Activated CD4-positive, alpha-beta T cell treated with anti-CD3 and anti-CD28 coated beads, Interleukin-2, amount 50 U/mL, for 24 hours (primary cell): ENCODE data around the gene ADM2.

Experiments
- DNase-seq, 2 donors: peaks; one replicate each; pipeline ENCODE4 v3.0.0-alpha.2; 2020; ENCODE audit warnings: low read depth in 1 of 2, low spot score in 1 of 2

The ADM2 gene

DNA sequence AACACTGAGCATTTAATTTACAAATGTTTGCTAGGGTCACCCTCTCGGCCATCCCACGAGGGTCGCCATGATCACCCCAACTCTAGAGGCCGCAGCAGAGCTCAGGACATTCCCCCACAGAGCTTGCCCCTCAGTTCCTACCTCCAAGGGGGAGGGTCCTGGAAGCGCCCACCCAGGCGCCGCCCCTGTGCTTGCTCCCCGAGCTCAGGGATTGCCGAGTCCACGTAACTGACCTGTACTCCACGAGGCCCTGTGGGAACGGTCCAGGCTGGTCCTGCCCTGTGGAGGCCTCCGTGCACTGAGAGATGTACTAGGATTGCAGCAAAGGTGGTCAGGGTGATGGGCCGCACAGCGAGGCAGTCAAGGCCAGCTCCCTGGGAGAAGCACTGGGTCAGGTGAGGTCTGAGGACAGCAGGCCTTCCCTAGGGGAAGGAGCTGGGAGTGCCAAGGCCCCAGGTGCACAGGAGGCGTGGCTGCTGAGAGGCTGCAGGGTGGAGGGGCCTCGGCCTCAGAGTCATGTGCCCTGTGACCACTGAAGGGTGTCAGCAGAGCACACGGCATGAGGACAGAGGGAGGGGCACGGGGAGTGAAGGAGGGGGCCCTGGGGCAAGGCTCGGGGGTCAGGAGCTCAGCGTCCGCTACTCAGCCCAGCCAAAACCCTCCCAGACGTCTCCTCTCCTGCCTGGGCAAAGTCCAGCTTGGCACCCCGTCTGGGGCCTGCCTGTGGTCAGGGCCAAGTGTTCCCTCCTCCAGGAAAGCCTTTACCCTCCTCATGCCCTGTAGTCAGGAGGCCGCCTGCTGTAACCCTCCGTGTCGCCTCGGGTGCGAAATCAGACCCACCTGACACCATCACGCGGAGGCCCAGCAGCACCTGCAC, 2.9 kb downstream of the ADM2 start:
- no peak for DNase-seq

DNA sequence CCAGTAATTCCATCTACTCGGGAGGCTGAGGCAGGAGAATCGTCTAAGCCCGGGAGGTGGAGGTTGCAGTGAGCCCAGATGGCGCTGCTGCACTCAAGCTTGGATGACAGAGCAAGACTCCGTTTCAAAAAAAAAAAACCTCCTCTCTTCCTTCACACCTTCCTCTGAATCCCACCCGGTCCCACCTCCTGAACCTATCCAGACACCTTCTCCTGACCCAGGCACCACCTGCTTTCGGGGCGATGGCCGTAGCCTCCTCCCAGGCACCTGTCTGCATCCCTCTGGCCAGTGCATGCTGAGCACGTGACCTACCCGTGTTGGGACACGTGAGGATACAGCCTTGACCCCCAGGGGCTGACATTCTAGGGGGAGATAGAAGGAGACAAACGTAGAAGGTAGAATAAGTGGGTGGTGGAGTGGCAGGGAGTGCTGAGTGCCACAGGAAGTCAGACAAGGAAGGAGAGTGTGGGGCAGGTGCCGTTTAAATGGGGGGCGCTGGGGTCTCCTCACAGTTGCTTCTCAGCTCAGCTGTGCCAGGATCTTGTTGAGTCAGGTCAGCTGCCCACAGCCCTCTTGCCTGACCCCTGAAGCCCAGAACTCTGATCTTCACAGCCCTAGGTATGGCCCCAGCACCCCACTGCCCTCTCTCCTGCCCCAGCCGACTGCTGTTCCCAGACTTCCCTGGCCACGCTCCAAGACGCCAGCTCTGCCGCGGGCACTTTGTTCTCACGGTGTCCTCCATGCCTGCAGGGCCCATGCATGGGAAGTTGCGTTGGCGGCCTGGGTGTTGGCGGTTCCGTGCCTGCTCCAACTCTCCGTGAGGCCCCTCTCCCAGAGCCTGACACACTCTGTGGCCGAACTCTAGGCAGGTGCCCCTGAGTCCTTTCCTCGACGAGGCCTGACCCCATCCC, 4.1 kb downstream of the ADM2 start:
- no peak for DNase-seq

DNA sequence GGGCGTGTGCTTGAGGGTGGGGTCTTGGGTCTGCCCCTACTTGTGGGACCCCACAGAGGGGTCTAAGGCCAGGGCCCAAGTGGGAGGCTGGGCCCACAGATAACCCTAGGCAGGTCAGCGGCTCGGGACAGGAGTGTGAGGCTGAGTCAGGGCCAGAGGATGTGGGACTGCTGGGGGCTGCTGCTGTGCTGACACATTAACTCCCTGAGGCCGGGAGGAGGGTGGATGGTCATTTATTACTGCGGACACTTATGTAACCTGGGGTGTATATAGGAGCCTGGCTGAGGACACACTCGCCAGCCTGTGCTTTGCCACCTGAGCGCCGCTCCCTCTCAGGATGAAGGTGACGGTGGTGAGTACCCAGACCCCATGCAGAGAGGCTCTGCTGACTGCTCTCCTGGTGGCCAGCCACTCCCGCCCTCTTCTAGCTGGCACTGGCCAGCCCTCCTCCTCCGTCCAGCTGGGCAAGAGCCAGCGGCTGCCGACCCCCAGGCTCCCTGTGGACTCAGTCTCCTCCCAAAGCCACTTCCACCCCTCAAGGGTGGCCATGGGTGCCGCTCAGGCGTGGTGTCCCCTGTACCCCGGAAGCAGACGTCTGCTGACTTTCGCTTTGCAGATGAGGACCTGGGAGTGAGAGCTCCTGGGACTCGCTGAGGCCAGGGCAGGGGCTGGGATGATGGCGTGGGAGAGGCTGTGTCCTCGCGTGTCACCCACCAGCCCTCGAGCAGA, 5.4 kb downstream of the ADM2 start, which contains the start of gene MIOX:
TSS of gene MIOX (plus strand) at position 299 of the 729 bp plus-strand sequence. CDS start at position 338, 39 bp downstream.
- DNase-seq = no peak

DNA sequence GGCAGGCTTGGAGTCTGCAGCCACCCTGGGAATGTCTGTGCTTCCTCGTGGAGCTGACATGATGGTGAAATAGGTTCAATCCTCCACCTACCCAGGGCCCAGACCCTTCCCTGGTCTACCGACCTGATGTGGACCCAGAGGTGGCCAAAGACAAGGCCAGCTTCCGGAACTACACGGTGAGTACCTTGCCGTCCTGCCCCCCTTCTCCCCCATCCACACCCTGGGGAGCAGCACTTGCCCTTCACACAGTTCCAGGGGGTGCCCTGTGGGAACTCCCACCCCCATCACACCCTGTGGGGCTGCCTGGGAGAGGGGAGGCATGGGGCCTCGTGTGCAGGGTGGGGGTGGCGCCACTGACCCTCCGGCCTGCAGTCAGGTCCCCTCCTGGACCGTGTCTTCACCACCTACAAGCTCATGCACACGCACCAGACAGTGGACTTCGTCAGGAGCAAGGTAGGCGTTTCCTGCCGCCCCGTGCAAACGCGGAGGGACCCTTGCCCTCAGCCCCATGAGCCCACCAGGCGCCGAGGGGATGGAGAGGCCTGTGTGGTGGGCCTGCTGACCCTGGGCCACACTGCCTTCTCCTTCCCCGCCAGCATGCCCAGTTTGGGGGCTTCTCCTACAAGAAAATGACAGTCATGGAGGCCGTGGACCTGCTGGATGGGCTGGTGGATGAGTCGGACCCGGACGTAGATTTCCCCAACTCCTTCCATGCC, 6.1 kb downstream of the ADM2 start:
- DNase-seq = no peak

DNA sequence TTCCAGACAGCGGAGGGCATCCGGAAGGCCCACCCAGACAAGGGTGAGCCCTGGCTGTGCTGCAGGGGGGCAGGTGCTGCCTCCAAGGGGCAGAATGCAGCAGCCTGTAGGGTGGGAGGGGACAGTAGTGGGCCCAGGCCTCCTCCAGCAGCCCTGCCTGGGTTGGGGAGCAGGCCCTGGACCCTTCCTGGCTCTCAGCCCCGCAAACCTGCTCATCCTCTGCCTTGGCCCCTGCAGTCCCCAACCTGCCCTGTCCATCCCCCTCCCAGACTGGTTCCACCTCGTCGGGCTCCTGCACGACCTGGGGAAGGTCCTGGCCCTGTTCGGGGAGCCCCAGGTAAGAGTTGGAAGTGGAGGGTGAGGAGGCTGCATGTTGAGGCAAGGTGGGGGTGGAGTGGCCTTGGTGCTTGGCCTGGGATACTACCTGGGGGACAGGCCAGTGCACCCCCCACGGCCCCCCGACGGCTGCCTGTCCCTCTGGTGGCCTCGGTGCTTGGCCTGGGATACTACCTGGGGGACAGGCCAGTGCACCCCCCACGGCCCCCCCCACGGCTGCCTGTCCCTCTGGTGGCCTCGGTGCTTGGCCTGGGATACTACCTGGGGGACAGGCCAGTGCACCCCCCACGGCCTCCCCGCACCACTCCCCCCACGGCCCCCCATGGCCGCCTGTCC, 6.8 kb downstream of the ADM2 start:
- no peak for DNase-seq

DNA sequence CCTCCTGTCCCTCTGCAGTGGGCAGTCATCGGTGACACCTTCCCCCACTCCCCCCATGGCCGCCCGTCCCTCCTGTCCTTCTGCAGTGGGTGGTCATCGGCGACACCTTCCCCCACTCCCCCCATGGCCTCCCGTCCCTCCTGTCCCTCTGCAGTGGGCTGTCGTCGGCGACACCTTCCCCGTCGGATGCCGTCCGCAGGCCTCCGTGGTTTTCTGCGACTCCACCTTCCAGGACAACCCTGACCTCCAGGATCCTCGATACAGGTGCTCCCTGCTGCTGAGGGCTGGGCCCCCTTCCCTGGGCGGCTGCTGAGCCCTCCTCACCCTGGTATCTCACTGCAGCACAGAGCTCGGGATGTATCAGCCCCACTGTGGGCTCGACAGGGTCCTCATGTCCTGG, 7.5 kb downstream of the ADM2 start:
- no peak for DNase-seq

DNA sequence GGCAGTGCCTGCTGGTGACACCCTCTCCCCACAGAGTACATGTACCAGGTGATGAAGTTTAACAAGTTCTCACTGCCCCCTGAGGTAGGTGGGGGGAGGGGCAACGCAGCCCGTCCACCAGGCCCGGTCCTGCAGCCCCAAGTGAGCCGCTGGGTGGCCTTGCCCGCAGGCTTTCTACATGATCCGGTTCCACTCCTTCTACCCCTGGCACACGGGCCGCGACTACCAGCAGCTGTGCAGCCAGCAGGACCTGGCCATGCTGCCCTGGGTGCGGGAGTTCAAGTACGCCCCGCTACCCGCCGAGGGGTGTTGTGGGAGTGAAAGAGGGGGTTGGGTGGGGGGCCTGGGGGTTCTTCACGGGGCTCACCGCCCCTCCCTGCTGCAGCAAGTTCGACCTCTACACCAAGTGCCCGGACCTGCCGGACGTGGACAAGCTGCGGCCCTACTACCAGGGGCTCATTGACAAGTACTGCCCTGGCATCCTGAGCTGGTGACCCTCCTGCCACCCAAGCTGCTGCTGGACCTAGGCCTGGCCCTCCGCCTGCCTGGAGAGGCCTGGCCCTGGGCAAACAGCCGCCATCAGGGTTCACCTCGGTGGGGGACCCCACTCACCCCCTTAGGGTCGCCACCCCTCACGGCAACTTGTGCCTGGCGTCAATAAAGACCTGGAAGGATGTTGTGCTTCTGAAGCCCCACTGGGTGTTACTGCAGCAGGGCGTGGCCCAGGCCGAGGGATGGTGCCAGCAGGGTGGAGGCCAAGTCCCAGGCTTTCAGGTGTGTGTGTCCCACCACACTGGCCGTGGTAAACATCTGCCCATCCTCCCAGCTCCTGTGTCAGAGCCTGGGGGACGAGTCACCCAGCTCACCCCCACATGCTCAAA, 8.3 kb downstream of the ADM2 start:
- DNase-seq = no peak

DNA sequence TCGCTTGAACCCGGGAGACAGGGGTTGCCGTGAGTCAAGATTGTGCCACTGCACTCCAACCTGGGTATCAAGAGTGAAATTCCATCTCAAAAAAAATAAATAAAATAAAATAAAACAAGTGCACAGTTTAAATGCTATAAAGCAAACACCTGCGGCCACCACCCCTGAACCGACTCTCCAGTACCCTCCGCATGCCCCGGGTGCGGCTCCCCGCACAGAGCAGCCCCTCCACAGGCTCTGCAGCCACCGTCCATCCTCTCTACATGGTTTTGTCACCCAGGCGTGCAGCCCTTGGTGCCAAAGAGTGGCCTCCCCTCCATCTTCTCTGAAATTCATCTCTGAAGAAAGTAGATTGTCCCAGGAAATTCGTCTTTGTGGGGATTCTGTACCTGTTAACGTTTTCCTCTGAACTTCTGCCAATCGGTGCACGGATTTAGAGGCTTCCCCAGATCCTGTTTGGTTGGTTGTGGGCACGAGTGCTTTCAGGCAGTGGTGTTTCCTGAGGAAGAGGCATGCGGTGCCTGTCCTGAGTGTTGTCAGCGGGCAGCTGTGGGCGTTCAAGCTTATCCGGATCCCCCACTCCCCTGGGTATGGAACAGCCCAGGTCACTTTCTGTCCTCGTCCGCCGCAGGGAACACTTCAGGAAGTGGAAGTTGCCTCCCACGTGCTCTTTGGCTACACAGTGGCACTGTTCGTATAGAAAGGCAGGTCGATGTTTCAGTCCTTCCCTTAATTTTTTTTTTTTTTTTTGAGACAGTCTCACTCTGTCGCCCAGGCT, 9.4 kb downstream of the ADM2 start:
- DNase-seq = no peak

DNA sequence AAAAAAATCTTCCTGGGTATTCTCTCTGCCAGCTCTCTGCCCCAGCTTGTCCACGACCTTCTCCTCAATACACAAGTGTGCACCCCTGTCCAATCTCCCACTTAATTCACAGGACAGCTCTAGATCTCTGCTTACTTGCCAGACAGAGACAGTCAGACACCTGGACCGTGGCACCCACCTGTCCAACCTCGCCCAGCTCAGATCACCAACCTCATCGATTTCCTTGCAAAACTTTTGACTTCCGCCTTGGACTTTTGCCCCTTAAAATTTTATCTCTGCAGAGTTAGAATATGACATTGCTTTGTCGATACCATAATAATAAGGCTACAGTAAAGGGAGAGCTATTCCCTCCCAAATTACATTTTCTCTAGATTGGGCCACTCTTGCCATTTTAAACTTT, 15.8 kb downstream of the ADM2 start:
- no peak for DNase-seq

DNA sequence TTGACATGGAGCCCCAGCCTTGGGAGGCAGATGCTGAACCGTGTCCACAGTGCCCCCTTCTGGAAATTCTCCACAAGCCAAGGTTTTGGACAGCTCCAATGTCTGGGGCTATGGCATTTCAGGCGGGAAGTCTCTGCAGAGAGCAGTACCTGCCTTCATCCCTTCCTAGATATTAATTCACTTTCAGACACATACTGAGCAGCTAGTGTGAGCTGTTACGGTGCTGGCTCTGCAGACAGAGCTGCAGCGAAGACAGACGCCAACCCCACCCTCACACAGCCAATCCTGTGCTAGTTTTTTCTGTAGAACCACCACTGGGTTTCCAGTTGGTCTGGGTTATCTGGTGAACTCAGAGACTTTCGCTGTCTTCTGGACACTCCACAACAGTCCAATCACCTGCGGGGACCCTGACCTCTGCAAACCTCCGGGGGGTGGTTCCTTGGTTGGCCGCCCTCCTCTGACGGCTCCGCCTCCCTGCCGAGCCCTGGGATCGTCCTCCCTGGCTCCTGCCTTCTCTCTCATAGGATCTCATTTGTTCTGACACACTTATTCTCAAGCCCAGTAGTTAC, 17.1 kb downstream of the ADM2 start:
- peak; percentile 41 to 68 for DNase-seq

DNA sequence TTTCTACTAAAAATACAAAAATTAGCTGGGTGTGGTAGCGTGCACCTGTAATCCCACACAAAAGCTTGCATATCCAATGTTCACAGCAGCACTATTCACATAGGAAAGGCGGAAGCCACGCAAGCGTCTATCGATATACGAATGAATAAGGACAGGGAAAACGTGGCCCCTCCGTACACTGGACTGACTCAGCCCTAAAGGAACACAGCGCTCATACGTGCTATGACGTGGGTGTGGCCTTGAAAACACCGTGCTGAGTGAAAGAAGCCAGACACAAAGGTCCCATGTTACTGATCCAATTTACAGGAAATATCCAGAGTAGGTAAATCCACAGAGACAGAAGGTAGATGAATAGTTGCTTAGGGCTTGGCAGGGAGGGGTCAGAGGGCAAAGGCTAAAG, 19.1 kb downstream of the ADM2 start:
- DNase-seq = no peak

DNA sequence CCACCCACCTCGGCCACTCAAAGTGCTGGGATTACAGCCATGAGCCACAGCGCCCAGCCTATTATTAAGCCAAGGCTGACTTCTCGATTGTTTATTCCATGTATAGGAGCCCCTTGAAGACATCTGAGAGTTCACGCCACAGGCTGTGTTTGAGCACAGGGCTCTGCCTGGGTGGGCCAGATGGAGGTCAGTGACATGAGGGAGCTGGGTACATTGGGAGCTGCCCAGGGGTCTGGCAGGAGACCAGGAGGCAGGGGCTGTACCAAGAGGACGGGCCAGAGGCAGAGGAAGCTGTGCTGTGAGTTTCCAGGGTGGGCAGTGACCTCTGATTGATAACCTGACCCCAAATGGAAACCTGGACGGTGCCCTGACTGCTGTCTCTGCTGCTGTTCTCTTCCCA, 20.8 kb downstream of the ADM2 start:
- no peak for DNase-seq

DNA sequence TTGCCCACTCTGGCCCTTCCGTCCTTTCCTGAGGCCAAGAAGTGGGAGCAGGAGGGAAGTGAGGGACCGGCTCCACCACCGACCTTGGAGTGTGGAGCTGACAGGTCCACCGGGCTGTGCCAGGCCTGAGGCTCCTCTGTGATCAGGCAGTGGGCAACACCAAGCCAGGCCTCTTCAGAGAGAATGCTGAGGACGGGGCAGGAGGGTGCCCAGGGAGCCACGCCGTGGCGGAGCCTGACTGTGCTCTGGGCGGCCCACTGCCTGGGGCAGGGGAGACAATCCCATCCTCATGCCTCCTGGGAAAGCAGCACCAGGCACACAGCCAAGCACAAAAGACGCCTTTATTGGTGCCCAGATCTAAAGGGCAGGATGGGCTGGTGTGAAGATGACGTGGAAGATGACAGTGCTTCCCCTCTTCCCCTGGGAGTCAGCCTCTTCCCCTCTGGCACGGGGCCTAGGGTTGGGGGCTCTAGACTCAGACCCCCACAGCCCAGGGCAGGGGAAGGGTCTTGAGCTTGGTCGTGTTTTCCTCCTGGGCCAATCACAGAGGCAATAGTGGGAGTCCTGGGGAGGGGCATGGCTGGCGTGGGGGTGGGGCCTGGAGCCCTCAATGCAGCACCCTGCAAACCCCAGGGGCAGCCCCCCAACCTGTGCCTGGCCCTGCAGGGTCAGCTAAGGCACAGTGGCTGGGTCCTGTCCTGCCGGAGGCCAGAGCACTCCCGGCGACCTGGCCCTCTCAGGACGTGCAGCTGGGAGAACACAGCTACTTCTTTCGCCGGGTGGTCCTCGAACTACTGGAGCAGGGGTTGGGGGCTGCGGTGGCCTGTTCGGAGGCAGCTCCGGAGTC, 21.5 kb downstream of the ADM2 start:
- no peak for DNase-seq

DNA sequence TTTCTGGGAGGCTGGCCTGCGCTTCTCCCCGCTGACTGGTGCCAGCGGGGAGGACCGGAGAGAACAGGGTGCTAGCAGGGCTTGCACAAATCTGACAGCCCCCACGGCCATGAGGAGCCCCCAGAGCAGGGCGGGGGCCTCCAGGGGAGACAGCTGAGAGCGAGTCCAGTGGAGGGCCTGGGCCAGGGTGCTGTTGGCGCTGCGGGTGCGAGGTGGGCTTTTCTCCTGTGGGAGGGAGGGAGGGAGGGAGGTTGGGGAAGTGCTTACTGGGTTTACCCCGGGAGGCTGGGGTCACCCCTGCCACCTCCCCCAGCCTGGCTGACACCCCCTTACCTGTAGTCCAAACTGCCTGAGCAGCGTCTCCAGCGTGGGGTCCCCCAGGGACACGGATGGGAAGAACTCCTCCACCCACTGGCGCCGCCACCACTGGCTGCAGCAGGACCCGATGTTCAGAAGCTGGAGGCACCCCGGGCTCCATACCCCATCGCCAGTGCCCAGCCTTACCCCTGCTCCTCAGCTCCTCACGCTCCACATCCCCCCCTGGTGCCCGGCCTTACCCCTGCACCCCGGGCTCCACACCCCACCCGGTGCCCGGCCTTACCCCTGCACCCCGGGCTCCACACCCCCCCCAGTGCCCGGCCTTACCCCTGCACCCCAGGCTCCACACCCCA, 22.3 kb downstream of the ADM2 start:
- no peak for DNase-seq

DNA sequence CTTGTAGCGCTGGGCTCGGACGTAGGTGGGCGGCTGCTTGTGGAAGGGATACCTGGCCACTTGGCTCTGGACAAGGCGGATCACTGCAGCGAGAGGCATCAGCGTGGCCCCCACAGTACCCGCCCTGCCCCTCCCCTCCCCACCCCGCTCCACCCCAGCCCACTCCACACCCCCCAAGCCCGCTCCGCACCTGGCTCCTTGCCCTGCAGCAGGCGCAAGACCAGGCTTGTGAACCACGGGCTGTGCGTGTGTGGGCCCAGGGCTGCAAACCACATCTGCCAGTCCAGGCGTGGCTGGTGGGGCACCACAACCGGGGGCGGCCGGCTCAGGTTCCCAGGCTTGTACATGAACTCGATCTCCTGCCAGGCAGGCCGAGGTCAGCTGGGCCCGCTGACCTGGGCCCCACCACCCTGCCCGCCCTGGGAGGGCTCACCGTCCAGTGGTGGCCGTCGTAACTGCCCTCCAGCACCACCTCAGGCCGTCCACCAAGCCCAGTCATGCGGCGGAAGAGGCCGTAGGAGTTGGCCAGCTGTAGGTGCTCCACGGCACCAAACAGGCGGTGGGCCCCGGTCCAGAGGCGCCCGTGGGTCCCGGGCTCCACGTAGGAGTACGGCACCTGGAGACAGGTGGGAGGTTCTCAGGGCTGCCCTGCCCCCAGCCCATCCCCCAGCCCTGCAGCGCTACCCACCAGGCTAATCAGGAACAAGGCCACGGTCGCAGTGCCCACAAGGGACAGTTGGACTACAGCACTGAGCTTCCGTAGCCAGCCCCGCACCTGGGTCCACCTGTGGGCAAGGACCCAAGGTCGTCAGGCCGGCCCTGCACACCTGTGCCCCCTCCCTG, 23.2 kb downstream of the ADM2 start:
- no peak for DNase-seq

DNA sequence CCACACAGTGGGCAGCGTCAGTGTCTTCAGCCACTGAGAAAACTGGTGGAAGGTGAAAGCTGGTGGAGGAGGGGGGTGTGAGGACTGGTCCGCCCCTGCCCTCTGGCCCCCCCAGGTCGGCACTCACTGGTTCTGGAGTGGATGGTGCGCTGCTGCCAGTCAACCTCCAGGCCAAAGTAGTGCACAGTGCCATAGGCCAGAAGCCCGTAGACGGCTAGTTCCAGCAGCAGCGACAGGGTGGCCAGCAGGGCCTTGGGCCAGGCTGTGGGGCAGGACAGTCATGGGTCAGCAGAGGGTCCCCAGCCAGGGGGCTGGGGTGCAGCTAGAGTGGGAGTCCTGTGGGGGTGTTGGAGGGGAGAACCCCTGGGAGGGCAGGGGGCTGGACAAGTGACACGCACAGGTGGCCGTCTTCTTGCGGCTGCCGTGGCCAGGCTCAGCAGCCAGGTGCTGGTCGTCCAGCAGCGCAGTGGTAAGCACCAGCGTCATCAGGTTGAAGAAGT, 24.0 kb downstream of the ADM2 start:
- no peak for DNase-seq
